ENCODE data around the gene FAM210A. TPM values are rescaled to one million over a fixed set of nuclear protein-coding genes. Genes with fewer than 3 reads are reported as not detected.
"Not testable (repeated sequence)": the region's sequence is repeated elsewhere in the genome, so short reads cannot be mapped to it uniquely, and the experiment has no call there.

The FAM210A gene
- total RNA-seq, 1 donor from 2014 or later: 27.7 TPM

- Mint-ChIP-seq H3K4me3 (peak overlapping the region; percentile 93), H3K4me1 (ENCODE audit: low read depth) (peaks cover 76% of the 10 kb centered on the region), H3K36me3 (ENCODE audit: low read depth) (peaks cover 26% of the 10 kb centered on the region), H3K27ac (peak overlapping the region; percentile 61), H3K27me3 (ENCODE audit: insufficient read depth) (no peaks in the 10 kb centered on the region), H3K9me3 (no peaks in the 10 kb centered on the region)
- no peak for DNase-seq (ENCODE audit: low spot score)
- intact Hi-C loops (cut with micrococcal nuclease): loop anchor here (1.0 to 5.0 kb wide), 13 partner anchors 61 to 1873 kb away; partner anchors contain the start of genes AFG3L2, CEP192, CHMP1B and PTPN2
Measured at GRCh38 chr18:13725566-13726231, 659 bp downstream of the FAM210A start.

DNA sequence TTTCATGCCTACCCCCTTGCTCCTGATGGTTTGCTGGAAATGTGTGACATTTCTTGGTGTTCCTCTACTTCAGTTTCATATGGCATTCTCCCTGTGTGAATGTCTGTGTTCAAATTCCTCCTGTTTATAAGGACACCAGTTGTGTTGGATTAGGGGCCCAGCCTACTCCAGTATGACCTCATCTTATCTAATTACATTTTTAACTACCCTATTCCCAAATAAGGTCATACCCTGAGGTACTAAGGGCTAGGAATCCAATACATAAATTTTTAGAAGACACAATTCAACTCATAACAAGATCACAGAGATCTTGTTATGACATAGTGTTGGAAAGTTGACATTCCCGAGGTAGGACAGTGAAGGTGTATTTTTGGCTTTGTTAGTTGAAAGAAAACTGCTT lies 5.5 kb downstream of the FAM210A start:
- DNase-seq (ENCODE audit: low spot score): no peak
- Mint-ChIP-seq H3K4me3 (no peak overlapping the region), H3K27ac (no peak overlapping the region), H3K4me1 (ENCODE audit: low read depth) (peaks cover 40% of the 10 kb centered on the region), H3K9me3 (peaks cover 12% of the 10 kb centered on the region), H3K36me3 (ENCODE audit: low read depth) (peaks cover 26% of the 10 kb centered on the region), H3K27me3 (ENCODE audit: insufficient read depth) (no peaks in the 10 kb centered on the region)
- intact Hi-C loops (cut with micrococcal nuclease): no loop called here

DNA sequence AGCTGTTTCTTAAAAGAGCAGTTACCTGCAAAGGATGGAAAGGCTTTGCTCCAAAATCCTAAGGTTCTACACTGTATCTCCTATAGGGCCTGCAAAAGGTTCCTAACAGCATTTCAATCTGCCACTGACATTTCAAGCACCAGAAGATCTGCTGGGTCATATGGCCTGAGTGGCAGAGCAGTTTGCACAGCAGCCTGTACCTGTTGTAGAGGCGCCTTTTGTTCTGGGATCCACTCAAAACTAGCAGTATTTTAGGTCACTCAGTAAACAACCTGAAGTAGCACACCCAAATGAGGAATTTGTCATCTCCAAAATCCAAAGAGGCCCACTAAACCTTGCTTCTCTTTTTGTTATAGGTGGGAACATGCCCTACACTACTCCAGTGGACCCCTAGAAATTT lies 6.2 kb downstream of the FAM210A start:
- H3K27me3 Mint-ChIP-seq (ENCODE audit: insufficient read depth): no peaks in the 10 kb centered on the region
- H3K4me1 Mint-ChIP-seq (ENCODE audit: low read depth): peaks cover 33% of the 10 kb centered on the region
- H3K36me3 Mint-ChIP-seq (ENCODE audit: low read depth): peaks cover 23% of the 10 kb centered on the region
- intact Hi-C loops (cut with micrococcal nuclease): no loop called here
- no peak overlapping the region for H3K4me3 Mint-ChIP-seq
- H3K9me3 Mint-ChIP-seq: peaks cover 12% of the 10 kb centered on the region
- DNase-seq (ENCODE audit: low spot score): no peak
- H3K27ac Mint-ChIP-seq: no peak overlapping the region

DNA sequence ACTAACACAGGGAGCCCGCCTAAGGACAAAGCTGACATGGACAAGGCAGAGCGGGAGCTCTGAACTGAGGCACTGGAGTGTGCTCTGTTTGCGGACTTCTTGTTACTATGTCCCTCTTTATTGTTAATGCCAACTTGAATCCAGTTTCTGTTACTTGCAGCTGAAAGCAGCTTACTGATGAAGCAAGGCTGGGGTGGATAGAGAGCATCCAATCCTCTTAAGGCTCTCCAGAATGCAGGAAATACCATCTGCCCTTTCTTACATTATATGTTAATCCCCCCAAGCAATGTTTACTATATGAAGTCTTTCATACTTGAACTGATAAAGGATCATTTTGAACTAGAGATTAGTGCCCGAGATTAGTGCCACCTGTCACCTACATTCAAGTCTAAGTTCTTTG lies 9.4 kb downstream of the FAM210A start:
- Mint-ChIP-seq H3K9me3 (peaks cover 12% of the 10 kb centered on the region), H3K4me1 (ENCODE audit: low read depth) (peaks cover 7% of the 10 kb centered on the region), H3K27me3 (ENCODE audit: insufficient read depth) (no peaks in the 10 kb centered on the region), H3K27ac (no peak overlapping the region), H3K36me3 (ENCODE audit: low read depth) (peaks cover 18% of the 10 kb centered on the region), H3K4me3 (no peak overlapping the region)
- DNase-seq (ENCODE audit: low spot score): no peak
- intact Hi-C loops (cut with micrococcal nuclease): no loop called here

DNA sequence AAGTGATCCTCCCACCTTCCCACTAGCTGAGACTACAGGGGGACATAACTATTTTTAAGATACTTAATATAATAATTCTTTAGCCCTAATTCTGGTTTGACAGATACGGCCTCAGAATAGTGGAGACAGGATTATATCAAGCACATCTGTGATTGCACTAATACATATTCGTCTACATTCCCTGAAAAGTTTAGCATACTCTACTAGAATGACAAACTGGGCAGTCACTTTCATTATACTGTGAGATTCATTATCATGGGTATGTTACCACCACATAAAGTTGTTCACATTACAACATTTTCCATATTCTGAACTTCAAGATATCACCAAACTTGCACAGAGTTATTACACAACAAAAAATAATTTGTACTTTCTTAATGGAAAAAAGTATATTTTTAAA lies 11.0 kb downstream of the FAM210A start:
- Mint-ChIP-seq H3K36me3 (ENCODE audit: low read depth) (peaks cover 20% of the 10 kb centered on the region), H3K9me3 (peaks cover 20% of the 10 kb centered on the region), H3K4me3 (no peak overlapping the region), H3K27me3 (ENCODE audit: insufficient read depth) (no peaks in the 10 kb centered on the region), H3K4me1 (ENCODE audit: low read depth) (peaks cover 8% of the 10 kb centered on the region), H3K27ac (no peak overlapping the region)
- intact Hi-C loops (cut with micrococcal nuclease): no loop called here
- no peak for DNase-seq (ENCODE audit: low spot score)

DNA sequence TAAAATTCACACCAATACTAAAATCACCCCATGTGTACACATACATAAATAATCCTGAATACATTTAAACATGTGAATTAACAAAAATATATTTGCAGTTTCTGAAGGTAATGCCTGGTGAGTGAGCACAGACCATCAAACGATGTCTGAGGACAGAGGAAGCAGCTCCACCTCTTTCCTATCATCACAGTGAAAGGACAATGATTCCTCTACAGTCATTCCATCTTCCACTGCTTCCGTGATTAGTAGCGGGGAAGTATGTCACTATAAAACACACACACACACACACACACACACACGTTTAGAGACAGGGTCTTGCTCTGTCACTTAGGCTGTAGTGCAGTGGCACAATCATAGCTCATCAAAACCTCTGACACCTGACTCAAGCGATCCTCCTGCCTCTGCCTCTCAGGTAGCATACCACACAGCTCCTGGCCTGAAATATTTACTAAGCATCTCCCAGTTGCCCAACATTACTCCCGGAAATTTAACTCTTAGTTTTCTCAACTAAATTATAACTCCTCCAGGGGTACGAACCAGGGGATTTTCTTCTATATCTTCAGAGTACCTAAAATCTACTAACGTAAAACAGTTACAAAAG lies 12.8 kb downstream of the FAM210A start:
- H3K4me3 Mint-ChIP-seq: no peak overlapping the region
- peaks cover 8% of the 10 kb centered on the region for H3K4me1 Mint-ChIP-seq (ENCODE audit: low read depth)
- intact Hi-C loops (cut with micrococcal nuclease): no loop called here
- H3K9me3 Mint-ChIP-seq: peaks cover 25% of the 10 kb centered on the region
- peaks cover 14% of the 10 kb centered on the region for H3K36me3 Mint-ChIP-seq (ENCODE audit: low read depth)
- H3K27ac Mint-ChIP-seq: no peak overlapping the region
- no peak for DNase-seq (ENCODE audit: low spot score)
- H3K27me3 Mint-ChIP-seq (ENCODE audit: insufficient read depth): no peaks in the 10 kb centered on the region

DNA sequence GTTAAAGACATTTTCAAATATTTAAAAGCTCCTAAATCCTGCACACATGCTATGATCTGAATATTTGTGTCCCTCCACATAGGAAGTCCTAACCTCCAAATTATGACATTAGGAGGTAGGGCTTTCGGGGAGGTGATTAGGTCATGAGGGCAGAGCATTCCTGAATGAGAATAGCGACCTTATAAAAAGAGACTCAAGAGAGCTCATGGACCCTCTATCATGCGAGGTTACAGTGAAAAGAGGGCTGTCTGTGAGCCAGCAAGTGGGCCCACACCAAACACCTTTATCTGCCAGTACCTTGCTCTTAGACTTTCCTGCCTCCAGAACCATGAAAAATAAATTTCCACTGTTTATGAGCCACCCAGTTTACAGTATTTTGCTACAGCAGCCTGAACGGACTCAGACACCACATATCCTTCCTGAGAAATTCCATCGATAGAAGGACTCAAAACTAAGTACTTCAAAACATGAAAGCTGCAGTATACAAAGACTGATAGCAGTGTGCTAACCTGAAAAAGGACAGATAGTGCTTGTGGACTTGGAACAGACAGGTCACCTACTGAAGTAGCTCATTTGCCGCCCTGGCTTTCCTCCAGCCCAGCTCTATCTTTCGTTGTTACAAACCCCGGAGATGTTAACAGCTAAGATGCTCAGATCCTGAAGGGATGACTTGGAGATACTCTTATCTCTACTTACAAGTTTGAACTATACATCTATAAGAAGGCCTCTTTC lies 13.8 kb downstream of the FAM210A start:
- Mint-ChIP-seq H3K27ac (no peak overlapping the region), H3K4me1 (ENCODE audit: low read depth) (peaks cover 8% of the 10 kb centered on the region), H3K4me3 (no peak overlapping the region), H3K36me3 (ENCODE audit: low read depth) (peaks cover 18% of the 10 kb centered on the region), H3K9me3 (peaks cover 24% of the 10 kb centered on the region), H3K27me3 (ENCODE audit: insufficient read depth) (no peaks in the 10 kb centered on the region)
- intact Hi-C loops (cut with micrococcal nuclease): no loop called here
- DNase-seq (ENCODE audit: low spot score): no peak

DNA sequence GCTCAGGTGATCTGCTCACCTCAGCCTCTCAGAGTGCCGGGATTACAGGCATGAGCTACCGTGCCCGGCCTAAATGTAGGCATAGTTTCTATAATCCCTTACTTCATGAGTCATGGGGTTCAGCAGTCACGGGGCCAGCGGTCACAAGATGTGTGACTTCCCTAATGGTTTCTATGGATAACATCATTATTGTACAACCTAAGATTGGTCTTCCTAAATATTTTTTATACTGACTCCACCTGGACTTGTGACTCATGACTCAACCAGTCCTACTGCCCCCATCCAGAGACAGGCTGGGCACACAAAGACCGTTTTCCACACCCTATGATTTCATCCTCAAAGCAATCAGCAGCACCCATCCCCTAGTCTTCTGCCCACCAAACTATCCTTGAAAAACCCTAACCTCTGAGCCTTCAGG lies 15.9 kb downstream of the FAM210A start:
- no peak for DNase-seq (ENCODE audit: low spot score)
- intact Hi-C loops (cut with micrococcal nuclease): no loop called here
- Mint-ChIP-seq H3K36me3 (ENCODE audit: low read depth) (peaks cover 22% of the 10 kb centered on the region), H3K4me1 (ENCODE audit: low read depth) (peaks cover 8% of the 10 kb centered on the region), H3K4me3 (no peak overlapping the region), H3K27ac (no peak overlapping the region), H3K9me3 (peaks cover 29% of the 10 kb centered on the region), H3K27me3 (ENCODE audit: insufficient read depth) (no peaks in the 10 kb centered on the region)

DNA sequence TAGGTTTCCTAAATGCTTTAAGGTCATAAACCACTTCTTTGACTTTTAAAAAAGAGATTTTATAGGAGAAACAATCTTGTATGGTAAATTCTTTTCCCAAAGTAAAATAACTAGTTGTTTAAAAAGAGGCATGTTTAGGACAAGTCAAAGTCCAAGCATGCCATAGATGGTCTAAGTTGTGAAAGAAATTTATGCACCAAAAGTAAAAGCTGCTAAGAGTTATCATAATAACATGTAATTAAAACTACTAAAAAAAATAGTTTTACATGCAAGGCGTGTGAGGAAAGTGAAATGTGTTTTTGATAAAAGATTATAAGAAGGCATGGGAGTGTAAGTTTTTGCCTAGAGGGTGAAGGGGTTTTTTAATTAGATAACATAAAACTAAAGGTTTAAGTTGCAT lies 22.5 kb downstream of the FAM210A start:
- Mint-ChIP-seq H3K4me3 (no peak overlapping the region), H3K36me3 (ENCODE audit: low read depth) (peaks cover 26% of the 10 kb centered on the region), H3K27me3 (ENCODE audit: insufficient read depth) (no peaks in the 10 kb centered on the region), H3K4me1 (ENCODE audit: low read depth) (no peaks in the 10 kb centered on the region), H3K27ac (no peak overlapping the region), H3K9me3 (peaks cover 66% of the 10 kb centered on the region)
- intact Hi-C loops (cut with micrococcal nuclease): no loop called here
- DNase-seq (ENCODE audit: low spot score): no peak

DNA sequence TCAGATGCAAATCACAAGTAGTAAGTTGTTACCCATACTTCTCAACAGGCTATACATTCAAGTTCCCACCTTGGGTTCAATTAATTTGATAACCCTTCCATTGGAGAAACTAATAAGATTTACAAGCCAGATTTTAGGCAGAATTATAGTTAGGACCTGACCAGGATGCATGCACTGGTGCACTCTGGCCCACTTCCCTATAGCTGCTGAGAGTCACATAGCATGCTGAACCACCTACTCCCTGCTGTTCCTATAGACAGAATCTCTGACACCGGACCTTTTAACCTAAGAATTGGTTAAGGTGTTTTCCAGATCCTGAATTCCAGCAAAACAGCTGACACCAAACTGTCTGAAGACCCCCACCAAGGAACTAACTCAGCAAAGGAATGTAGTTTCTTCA lies 26.2 kb downstream of the FAM210A start:
- Mint-ChIP-seq H3K27me3 (ENCODE audit: insufficient read depth) (no peaks in the 10 kb centered on the region), H3K4me3 (no peak overlapping the region), H3K36me3 (ENCODE audit: low read depth) (peaks cover 25% of the 10 kb centered on the region), H3K9me3 (peaks cover 67% of the 10 kb centered on the region), H3K27ac (no peak overlapping the region), H3K4me1 (ENCODE audit: low read depth) (no peaks in the 10 kb centered on the region)
- DNase-seq (ENCODE audit: low spot score): no peak
- intact Hi-C loops (cut with micrococcal nuclease): no loop called here

DNA sequence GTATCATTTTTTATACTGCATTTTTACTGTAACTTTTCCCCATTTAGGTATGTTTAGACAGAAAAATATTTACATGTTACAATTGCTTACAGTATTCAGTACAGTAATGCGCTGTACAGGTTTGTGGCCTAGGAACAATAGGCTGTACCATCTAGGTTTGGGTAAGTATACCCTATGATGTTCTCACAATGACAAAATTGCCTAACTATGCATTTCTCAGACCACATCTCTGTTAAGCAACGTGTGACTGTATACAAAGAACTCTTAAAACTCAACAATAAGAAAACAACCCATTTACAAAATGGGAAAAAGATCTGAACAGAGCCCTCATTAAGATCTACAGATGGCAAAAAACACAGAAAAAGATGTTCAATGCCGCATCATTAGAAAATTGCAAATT lies 29.4 kb downstream of the FAM210A start:
- H3K27me3 Mint-ChIP-seq (ENCODE audit: insufficient read depth): no peaks in the 10 kb centered on the region
- no peak overlapping the region for H3K27ac Mint-ChIP-seq

DNA sequence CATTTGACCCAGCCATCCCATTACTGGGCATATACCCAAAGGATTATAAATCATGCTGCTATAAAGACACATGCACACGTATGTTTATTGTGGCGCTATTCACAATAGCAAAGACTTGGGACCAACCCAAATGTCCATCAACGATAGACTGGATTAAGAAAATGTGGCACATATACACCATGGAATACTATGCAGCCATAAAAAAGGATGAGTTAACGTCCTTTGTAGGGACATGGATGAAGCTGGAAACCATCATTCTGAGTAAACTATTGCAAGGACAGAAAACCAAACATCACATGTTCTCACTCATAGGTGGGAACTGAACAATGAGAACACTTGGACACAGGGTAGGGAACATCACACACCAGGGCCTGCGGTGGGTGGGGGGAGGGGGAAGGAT lies 31.0 kb downstream of the FAM210A start:
- DNase-seq (ENCODE audit: low spot score); H3K4me3 Mint-ChIP-seq; H3K27me3 Mint-ChIP-seq (ENCODE audit: insufficient read depth); intact Hi-C loops (cut with micrococcal nuclease); H3K27ac Mint-ChIP-seq; H3K4me1 Mint-ChIP-seq (ENCODE audit: low read depth): not testable (repeated sequence)
- peaks cover 61% of the 10 kb centered on the region for H3K9me3 Mint-ChIP-seq
- peaks cover 28% of the 10 kb centered on the region for H3K36me3 Mint-ChIP-seq (ENCODE audit: low read depth)

More for the DNA sequence above, 29.4 kb downstream of the FAM210A start:
- no peak for DNase-seq (ENCODE audit: low spot score)
- Mint-ChIP-seq H3K4me3 (no peak overlapping the region), H3K4me1 (ENCODE audit: low read depth) (no peaks in the 10 kb centered on the region), H3K36me3 (ENCODE audit: low read depth) (peaks cover 23% of the 10 kb centered on the region), H3K9me3 (peaks cover 68% of the 10 kb centered on the region)
- intact Hi-C loops (cut with micrococcal nuclease): no loop called here

- peaks cover 13% of the 10 kb centered on the region for H3K36me3 Mint-ChIP-seq (ENCODE audit: low read depth)
- H3K27me3 Mint-ChIP-seq (ENCODE audit: insufficient read depth); H3K4me1 Mint-ChIP-seq (ENCODE audit: low read depth); H3K4me3 Mint-ChIP-seq; DNase-seq (ENCODE audit: low spot score); H3K27ac Mint-ChIP-seq; intact Hi-C loops (cut with micrococcal nuclease): not testable (repeated sequence)
- H3K9me3 Mint-ChIP-seq: peaks cover 30% of the 10 kb centered on the region
Measured at GRCh38 chr18:13690060-13690459, 36.3 kb downstream of the FAM210A start.
